ENCODE measurements around the gene TECTA. TPM values are rescaled to one million over a fixed set of nuclear protein-coding genes. Genes with fewer than 3 reads are reported as not detected.

TECTA gene
- total and polyA plus RNA-seq, 11 donors = 0.42 to 1.3 (median 0.95) TPM

- no peaks in the 10 kb centered on the region for H3K36me3 ChIP-seq
- H3K4me1 ChIP-seq = peaks cover 0 to 4% (median 0%) of the 10 kb centered on the region in 12 donors
- no peak for TF ChIP-seq POLR2A (IDR thresholded peaks at IDR 0.05)
- no peak for TF ChIP-seq CTCF (IDR thresholded peaks at IDR 0.05)
- intact Hi-C loops (cut with DNase I) = no loop called here
- no peak overlapping the region for H3K4me3 ChIP-seq
- no peaks in the 10 kb centered on the region for H3K9me3 ChIP-seq
- 75 to 85% (median 83%) methylated on average over 3 of the region's 3 CpGs for WGBS, 4 donors
- DNase-seq = no peak
- H3K27ac ChIP-seq = no peak overlapping the region
- H3K27me3 ChIP-seq = no peaks in the 10 kb centered on the region
- peak in 1 of 4 donors; percentile 45 for ATAC-seq
Measured at GRCh38 chr11:121212536-121213361, 111.7 kb downstream of the TECTA start.

- ATAC-seq = peak in 1 of 4 donors; percentile 38
- H3K4me1 ChIP-seq = peaks cover 0 to 4% (median 0%) of the 10 kb centered on the region in 12 donors
- WGBS, 4 donors = 59 to 72% (median 64%) methylated on average over 3 of the region's 3 CpGs
Measured at GRCh38 chr11:121213362-121213893, 112.4 kb downstream of the TECTA start.

DNA sequence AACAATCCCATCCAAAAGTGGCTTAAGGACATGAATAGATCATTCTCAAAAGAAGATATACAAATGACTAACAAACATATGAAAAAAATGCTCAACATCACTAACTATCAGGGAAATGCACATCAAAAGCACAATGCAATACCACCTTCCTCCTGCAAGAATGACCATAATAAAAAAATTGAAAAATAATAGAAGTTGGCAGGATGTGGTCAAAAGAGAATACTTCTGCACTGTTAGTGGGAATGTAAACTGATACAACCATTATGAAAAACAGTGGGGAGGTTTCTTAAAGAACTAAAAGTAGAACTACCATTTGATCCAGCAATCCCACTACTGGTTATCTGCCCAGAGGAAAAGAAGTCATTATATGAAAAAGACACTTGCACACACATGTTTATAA lies 113.8 kb downstream of the TECTA start:
- intact Hi-C loops (cut with DNase I) = no loop called here
- Histone ChIP-seq H3K4me1 (peaks cover 0 to 4% (median 0%) of the 10 kb centered on the region in 12 donors), H3K4me3 (no peak overlapping the region), H3K36me3 (no peaks in the 10 kb centered on the region), H3K9me3 (no peaks in the 10 kb centered on the region), H3K27me3 (no peaks in the 10 kb centered on the region), H3K27ac (no peak overlapping the region)
- DNase-seq (no peak), ATAC-seq (no peak)
- TF ChIP-seq CTCF (IDR thresholded peaks at IDR 0.05) (no peak), POLR2A (IDR thresholded peaks at IDR 0.05) (no peak)

More at GRCh38 chr11:121213362-121213893, 112.4 kb downstream of the TECTA start:
- Histone ChIP-seq H3K4me3 (no peak overlapping the region), H3K27ac (no peak overlapping the region), H3K36me3 (no peaks in the 10 kb centered on the region), H3K27me3 (no peaks in the 10 kb centered on the region), H3K9me3 (no peaks in the 10 kb centered on the region)
- no peak for TF ChIP-seq POLR2A (IDR thresholded peaks at IDR 0.05)
- no peak for TF ChIP-seq CTCF (IDR thresholded peaks at IDR 0.05)
- no peak for DNase-seq
- intact Hi-C loops (cut with DNase I) = no loop called here

DNA sequence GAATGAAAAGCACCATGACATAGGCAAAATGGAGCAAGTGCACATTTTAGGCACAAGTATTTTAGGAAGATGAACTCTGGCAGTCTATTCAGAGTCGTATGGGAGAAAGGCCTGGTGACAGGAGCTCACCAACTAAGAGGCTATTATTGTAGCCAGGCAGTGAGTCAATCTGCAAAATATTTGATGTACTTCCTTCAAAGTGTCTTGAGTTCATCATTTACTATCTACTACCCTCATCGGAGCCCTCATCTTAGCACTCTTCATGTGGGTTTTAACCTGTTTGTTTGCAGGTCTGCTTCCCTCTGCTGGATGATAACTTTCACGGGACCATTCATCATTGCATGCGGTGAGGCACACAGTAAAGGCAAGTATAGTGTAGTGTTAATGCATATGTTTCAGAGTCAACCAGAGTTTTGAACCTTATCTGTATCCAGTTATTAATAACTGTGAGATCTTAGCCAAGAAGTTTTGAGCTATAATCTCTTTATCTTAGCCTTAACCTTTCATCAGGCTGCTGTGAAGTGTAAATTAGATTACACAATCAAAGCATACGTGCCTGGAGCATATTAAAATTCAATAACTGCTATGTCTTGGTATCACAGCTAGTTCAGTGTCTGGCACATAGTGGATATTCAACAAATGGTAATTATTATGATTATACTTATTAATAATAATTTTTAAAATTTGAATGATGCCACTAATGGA lies 120.6 kb downstream of the TECTA start:
- H3K9me3 ChIP-seq = no peaks in the 10 kb centered on the region
- no peak overlapping the region for H3K4me3 ChIP-seq
- H3K27me3 ChIP-seq = no peaks in the 10 kb centered on the region
- intact Hi-C loops (cut with DNase I) = no loop called here
- DNase-seq = no peak
- TF ChIP-seq CTCF (IDR thresholded peaks at IDR 0.05) (no peak), POLR2A (IDR thresholded peaks at IDR 0.05) (no peak)
- no peaks in the 10 kb centered on the region for H3K36me3 ChIP-seq
- no peak overlapping the region for H3K27ac ChIP-seq
- no peaks in the 10 kb centered on the region for H3K4me1 ChIP-seq
- ATAC-seq = no peak
- 45 to 61% (median 53%) methylated on average over 5 of the region's 5 CpGs for WGBS, 4 donors

Data from heart left ventricle (tissue), 16 donors.